Measurements from ENCODE around the gene TCF19.
A peak's percentile ranks its signal among the peaks of the same experiment; 100 is the strongest.
"Not testable (repeated sequence)": the region's sequence is repeated elsewhere in the genome, so short reads cannot be mapped to it uniquely, and the experiment has no call there.

TCF19 gene

DNA sequence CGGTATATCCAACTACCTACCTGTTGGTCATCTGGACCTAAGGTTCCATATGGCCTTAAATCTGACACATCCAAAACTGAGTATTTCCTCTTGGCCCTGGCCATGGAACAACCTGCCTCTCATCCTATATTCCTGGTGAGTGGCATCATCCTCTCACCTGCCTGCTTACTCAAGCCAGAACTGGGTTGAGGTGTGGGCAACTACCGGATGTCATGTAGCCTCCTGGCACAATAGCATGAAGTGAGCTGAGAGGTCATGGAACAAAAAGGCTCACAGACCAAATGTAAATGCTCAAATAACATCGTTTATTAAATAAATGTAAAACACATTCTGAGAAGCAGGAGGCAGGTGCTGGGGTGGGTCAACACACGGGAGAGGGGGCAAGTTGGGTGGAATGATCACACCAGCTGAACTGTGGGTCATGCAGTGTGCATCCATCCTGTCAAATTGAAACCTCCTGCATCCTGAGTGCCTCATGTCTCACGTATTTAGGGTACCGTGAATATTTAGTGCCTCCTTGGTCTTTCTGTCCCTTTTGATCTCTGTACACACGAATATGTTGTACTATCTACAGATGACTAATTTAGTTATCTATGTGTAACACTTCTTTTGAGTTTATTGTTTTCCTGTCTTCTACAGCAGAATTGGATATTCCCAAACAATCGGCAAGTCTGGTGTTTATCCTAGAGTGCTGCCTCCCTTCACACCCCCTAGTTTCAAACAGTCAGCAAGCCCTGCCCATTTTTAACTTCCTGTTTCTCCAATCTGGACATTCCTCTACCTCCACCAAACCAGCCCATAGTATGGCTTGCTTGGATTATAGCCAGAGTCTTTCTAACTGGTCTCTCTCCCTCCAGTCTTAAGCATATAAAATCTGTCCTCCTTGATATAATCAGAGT, 20.0 kb downstream of the TCF19 start:
- peak overlapping the region; percentile 49 for H3K27ac Mint-ChIP-seq
- no peaks in the 10 kb centered on the region for H3K27me3 Mint-ChIP-seq
- no peaks in the 10 kb centered on the region for H3K9me3 Mint-ChIP-seq
- H3K4me3 Mint-ChIP-seq, result no peak overlapping the region
- ATAC-seq (no peak), DNase-seq (no peak)
- H3K36me3 Mint-ChIP-seq (ENCODE audit: low read depth), result no peaks in the 10 kb centered on the region
- peaks cover 18% of the 10 kb centered on the region for H3K4me1 Mint-ChIP-seq

DNA sequence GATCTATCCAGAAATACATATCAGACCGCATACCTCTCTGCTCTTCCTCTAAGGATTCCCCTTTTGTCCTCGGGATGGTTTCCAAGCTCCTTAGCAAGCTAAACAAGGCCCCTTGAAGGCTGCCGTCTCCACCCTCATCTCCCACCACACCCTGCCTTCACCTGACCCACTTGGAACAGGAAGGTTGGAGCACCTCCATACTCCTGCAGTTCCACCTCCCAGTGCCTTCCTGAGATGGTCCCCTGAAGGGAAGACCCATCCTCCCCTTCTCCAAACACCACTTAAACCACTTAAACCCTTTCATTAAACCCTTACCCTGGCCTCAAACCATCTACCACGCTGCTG, 20.6 kb downstream of the TCF19 start:
- no peaks in the 10 kb centered on the region for H3K9me3 Mint-ChIP-seq
- H3K4me3 Mint-ChIP-seq, result no peak overlapping the region
- H3K27ac Mint-ChIP-seq, result no peak overlapping the region
- H3K36me3 Mint-ChIP-seq (ENCODE audit: low read depth), result no peaks in the 10 kb centered on the region
- DNase-seq (no peak), ATAC-seq (no peak)
- peaks cover 18% of the 10 kb centered on the region for H3K4me1 Mint-ChIP-seq
- no peaks in the 10 kb centered on the region for H3K27me3 Mint-ChIP-seq

DNA sequence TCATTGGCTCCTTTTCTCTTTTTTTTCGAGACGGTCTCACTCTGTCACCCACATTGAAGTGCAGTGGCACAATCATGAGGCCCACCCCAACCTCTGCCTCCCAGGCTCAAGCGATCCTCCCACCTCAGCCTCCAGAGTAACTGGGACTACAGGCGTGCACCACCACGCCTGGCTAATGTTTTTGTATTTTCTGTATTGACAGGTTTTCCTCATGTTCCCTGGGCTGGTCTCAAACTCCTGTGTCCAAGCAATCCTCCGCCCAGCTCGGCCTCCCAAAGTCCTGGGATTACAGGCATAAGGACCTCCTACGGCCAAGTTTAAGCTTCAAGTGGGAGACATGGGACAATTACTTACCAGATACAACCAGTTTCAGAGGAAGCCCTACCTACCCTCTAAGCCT, 21.5 kb downstream of the TCF19 start:
- Mint-ChIP-seq H3K36me3 (ENCODE audit: low read depth) (no peaks in the 10 kb centered on the region), H3K27ac (no peak overlapping the region), H3K9me3 (no peaks in the 10 kb centered on the region), H3K4me1 (peaks cover 18% of the 10 kb centered on the region), H3K27me3 (no peaks in the 10 kb centered on the region), H3K4me3 (peak overlapping the region; percentile 83)
- no peak for ATAC-seq
- DNase-seq, result no peak

DNA sequence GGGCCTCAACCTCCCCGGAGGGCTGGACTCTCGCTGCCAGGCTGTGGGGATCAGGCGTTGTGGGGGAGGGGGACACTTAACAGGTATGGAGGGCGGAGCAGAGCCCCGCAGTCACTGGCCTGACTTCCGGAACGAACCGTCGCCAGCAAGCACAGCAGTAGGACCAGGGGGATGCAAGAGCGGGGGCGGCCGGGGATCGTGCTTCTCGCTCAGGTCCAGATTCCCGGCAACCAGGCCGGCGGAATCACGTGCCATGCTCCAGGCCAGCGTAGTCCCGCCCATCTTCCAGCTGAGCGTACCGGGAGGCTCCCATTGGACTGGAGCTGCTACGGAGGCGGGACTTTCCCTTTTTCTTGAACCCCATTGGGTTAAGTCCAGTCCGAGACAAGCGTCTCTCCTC, 22.1 kb downstream of the TCF19 start:
- DNase-seq (peak; percentile 74), ATAC-seq (peak; percentile 96)
- Mint-ChIP-seq H3K36me3 (ENCODE audit: low read depth) (no peaks in the 10 kb centered on the region), H3K4me1 (peaks cover 18% of the 10 kb centered on the region), H3K27ac (peak overlapping the region; percentile 82), H3K27me3 (no peaks in the 10 kb centered on the region), H3K4me3 (peak overlapping the region; percentile 83), H3K9me3 (no peaks in the 10 kb centered on the region)

DNA sequence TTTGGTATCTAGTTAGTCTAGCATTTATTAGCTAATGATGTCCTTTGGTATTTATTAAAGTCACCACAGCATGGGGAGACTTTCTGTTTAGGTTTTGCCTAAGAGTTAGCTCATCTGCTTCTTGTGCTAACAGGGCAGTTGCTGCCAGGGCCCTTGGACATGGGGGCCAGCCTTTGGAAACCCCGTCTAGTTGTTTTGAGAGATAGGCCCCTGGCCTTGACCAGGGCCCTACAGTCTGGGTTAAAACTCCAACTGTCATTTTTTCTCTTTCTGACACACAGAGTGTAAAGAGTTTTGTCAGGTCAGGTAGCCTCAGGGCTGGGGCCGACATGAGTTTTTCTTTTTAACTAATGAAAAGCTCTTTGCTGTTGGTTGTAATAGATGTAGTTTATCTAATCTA, 24.9 kb downstream of the TCF19 start:
- DNase-seq; H3K9me3 Mint-ChIP-seq; ATAC-seq; H3K27me3 Mint-ChIP-seq; H3K4me3 Mint-ChIP-seq; H3K36me3 Mint-ChIP-seq (ENCODE audit: low read depth); H3K27ac Mint-ChIP-seq: not testable (repeated sequence)
- peaks cover 23% of the 10 kb centered on the region for H3K4me1 Mint-ChIP-seq

DNA sequence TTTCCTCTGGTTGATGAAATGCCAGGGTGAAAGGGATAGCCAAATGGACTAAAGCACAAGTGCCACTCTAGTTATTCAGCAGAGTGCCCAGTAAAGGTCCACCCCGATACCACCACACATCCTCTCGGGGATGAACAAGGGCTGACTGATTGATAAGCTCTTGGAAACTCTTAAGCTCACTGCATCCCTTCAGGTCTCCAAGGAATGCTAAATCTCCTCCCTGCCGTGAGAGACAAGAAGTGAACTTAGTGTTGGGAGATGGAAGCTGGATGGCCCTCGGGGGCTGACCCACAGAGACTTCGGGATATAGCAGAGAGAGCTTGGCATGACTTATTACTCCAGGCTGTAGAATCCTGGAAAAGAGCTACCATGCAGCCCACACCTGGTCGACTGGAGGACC, 25.5 kb downstream of the TCF19 start:
- not testable (repeated sequence) for H3K9me3 Mint-ChIP-seq; H3K36me3 Mint-ChIP-seq (ENCODE audit: low read depth); ATAC-seq; H3K4me3 Mint-ChIP-seq; H3K27ac Mint-ChIP-seq; H3K27me3 Mint-ChIP-seq; DNase-seq
- H3K4me1 Mint-ChIP-seq, result peaks cover 19% of the 10 kb centered on the region

DNA sequence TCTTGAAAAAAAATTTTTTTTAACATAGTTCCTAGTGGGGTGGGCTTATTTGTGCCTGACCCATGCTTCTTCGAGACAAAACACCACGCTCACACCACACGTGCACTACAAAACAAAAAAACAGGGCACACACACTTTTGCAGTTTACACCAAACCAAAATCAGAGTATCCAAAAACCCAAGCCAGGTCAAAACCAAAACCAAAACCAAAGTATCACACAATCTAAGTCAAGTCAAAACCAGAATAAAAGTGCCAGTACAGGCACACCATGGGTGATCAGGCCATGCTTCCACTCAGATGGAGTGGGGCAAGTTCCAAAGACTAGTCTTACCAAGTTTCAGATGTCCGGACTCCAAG, 27.3 kb downstream of the TCF19 start:
- not testable (repeated sequence) for H3K9me3 Mint-ChIP-seq; H3K27ac Mint-ChIP-seq; H3K4me3 Mint-ChIP-seq; H3K36me3 Mint-ChIP-seq (ENCODE audit: low read depth); ATAC-seq; DNase-seq; H3K27me3 Mint-ChIP-seq
- H3K4me1 Mint-ChIP-seq, result peaks cover 10% of the 10 kb centered on the region

DNA sequence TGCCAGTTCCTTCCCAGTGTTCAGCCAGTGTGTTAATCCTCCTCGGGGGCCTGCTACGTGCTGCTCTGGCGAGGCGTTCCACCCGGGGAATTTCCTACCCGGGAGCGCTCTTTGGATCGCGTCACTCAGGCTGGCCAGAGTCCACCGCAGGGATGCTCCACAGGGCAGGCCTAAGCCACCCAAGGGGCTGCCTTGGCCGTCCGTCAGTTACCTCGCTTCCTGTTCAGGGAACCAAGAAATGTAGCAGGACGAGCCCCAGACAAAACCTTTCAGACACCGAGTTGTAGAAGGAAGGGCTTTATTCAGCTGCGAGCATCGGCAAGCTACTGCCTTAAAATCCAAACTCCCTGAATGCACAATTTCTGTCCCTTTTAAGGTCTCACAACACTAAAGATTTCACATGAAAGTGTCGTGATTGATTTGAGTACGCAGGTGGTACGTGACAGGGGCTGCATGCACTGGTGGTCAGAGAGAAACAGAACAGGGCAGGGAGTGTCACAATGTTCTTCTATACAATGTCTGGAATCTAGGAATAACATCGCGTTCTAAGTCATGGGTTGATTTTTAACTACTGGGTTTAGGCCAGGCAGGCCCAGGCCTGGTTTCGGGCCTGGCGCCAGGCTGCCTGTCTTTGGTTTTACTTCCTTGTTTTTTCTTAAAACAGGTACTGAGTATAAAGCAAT, 27.8 kb downstream of the TCF19 start:
- Mint-ChIP-seq H3K9me3 (no peaks in the 10 kb centered on the region), H3K36me3 (ENCODE audit: low read depth) (no peaks in the 10 kb centered on the region), H3K27me3 (no peaks in the 10 kb centered on the region), H3K4me1 (peaks cover 9% of the 10 kb centered on the region), H3K27ac (no peak overlapping the region), H3K4me3 (no peak overlapping the region)
- ATAC-seq (no peak), DNase-seq (no peak)

DNA sequence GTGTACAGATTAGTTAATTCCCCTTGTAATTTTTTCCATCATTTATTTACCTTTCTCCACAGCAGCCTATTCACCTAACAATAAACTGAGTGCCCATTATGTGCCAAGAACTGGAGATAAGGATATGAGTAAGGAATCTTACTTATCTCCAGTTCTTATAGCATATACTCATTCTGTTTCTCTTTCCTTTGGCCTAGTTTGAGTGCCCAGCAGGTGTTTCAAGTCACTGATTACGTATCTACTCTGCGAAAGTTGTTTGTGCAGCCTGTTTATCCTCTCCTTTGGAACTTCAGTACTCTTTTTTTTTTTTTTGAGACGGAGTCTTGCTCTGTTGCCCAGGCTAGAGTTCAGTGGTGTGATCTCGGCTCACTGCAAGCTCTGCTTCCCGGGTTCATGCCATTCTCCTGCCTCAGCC, 29.4 kb downstream of the TCF19 start:
- Mint-ChIP-seq H3K36me3 (ENCODE audit: low read depth) (no peaks in the 10 kb centered on the region), H3K4me1 (peaks cover 10% of the 10 kb centered on the region), H3K27ac (no peak overlapping the region), H3K9me3 (no peaks in the 10 kb centered on the region), H3K27me3 (no peaks in the 10 kb centered on the region), H3K4me3 (no peak overlapping the region)
- DNase-seq (no peak), ATAC-seq (no peak)

DNA sequence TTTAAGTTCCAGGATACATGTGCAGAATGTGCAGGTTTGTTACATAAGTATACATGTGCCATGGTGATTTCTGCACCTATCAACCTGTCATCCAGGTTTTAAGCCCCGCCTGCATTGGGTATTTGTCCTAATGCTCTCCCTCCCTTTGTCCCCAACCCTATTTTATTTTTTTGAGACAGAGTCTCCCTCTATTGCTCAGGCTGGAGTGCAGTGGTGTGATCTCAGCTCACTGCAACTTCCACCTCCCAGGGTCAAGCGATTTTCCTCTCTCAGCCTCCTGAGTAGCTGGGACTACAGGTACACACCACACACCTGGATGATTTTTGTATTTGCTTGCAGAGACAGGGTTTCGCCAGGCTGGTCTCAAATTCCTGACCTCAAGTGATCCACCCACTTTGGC, 30.8 kb downstream of the TCF19 start:
- ATAC-seq; DNase-seq; H3K27me3 Mint-ChIP-seq; H3K9me3 Mint-ChIP-seq; H3K27ac Mint-ChIP-seq; H3K4me3 Mint-ChIP-seq; H3K36me3 Mint-ChIP-seq (ENCODE audit: low read depth): not testable (repeated sequence)
- H3K4me1 Mint-ChIP-seq, result peaks cover 13% of the 10 kb centered on the region

DNA sequence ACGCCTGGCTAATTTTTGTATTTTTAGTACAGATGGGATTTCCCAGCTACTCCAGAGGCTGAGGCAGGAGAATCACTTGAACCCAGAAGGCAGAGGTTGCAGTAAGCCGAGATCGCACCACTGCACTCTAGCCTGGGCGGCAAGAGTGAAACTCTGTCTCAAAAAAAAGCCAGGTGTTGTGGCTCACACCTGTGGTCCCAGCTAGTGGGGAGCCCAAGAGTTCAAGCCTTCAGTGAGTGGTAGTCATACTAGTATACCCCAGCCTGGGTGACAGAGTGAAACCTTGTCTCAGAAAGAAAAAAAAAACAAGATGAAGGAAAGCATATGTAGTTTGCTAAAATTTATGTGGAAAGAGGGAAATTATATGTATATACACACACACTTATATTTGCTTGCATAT, 32.1 kb downstream of the TCF19 start:
- no peaks in the 10 kb centered on the region for H3K27me3 Mint-ChIP-seq
- H3K4me3 Mint-ChIP-seq, result no peak overlapping the region
- peaks cover 20% of the 10 kb centered on the region for H3K4me1 Mint-ChIP-seq
- ATAC-seq (no peak), DNase-seq (no peak)
- no peak overlapping the region for H3K27ac Mint-ChIP-seq
- H3K36me3 Mint-ChIP-seq (ENCODE audit: low read depth), result no peaks in the 10 kb centered on the region
- no peaks in the 10 kb centered on the region for H3K9me3 Mint-ChIP-seq

DNA sequence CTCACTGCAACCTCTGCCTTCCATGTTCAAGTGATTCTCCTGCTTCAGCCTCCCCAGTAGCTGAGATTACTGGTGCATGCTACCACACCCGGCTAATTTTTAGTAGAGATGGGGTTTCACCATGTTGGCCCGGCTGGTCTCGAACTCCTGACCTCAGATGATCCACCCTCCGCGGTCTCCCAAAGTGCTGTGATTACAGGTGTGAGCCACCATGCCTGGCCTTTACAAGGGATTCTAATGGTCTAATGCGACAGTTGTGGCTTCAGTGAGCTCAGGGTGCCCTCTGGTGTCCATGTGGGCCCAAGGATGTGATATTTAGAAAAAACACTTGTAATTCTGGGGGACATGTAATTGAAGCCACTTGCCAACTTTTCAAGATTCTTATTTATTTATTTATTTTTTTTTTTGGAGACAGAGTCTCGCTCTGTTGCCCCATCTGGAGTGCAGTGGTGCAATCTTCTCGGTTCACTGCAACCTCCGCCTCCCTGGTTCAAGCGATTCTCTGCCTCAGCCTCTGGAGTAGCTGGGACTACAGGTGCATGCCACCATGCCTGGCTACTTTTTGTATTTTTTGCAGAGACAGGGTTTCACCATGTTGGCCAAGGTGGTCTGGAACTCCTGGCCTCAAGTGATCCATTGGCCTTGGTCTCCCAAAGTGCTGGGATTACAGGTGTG, 34.2 kb downstream of the TCF19 start:
- H3K4me3 Mint-ChIP-seq; H3K9me3 Mint-ChIP-seq; H3K27me3 Mint-ChIP-seq; H3K36me3 Mint-ChIP-seq (ENCODE audit: low read depth); H3K27ac Mint-ChIP-seq: not testable (repeated sequence)
- peaks cover 25% of the 10 kb centered on the region for H3K4me1 Mint-ChIP-seq
- ATAC-seq (peak; percentile 45), DNase-seq (peak; percentile 68)

DNA sequence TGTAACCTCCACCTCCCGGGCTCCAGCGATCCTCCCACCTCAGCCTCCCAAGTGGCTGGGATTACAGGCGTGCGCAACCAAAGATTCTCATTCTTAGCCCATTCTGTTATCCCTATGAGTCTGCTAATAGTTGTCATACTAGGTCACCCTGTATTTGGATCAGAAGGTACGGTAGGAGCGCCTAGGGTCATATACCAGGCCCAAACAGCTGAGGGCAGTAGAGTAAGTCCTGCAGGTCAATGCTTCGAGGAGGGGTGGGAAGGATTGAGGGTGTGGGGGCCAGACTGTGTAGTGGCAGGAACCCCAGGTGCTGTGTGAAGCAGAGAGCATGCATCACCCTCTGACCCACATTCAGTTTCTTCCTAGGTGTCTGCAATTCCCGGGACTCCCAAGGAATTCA, 34.8 kb downstream of the TCF19 start:
- H3K9me3 Mint-ChIP-seq, result no peaks in the 10 kb centered on the region
- H3K36me3 Mint-ChIP-seq (ENCODE audit: low read depth), result peaks cover 2% of the 10 kb centered on the region
- H3K4me1 Mint-ChIP-seq, result peaks cover 29% of the 10 kb centered on the region
- no peak for DNase-seq
- no peak overlapping the region for H3K4me3 Mint-ChIP-seq
- H3K27me3 Mint-ChIP-seq, result no peaks in the 10 kb centered on the region
- no peak for ATAC-seq
- no peak overlapping the region for H3K27ac Mint-ChIP-seq

DNA sequence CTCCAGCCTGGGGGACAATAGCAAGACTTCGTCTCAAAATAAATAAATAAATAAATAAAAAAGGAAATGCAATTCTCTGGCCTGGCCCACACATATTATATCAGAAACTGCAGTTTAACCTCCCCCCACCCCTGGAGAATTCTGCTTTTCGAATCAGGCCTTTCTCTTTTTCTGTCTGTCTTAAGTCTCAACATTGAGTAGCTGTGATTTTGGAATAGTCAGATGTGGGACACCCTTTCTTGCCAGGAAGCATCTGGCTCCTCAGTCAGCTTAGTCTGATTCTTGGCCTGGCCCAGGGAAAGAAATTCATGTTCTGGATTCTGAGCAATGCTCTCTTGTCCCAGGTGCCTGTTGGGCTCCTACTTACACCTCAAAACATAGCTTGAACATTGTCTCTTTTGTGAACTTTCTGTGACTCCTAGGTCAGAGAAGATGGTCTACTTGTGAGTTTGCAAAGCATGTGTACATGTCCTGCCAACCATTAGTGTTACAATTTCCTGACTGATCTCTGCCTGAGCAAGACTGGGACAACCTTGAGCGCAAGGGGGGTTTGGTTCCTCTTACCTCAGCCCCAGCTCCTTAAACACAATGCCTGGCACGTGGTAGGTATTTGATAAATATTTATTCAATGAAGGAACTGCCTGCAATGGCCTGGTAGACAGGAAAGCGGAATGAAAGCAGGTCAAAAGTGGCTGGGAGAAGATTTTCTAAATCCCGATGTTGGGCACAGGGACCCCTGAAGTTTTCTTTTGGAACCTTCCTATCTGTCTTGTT, 35.9 kb downstream of the TCF19 start:
- peaks cover 37% of the 10 kb centered on the region for H3K4me1 Mint-ChIP-seq
- peak overlapping the region; percentile 14 for H3K27ac Mint-ChIP-seq
- ATAC-seq, result no peak
- no peak for DNase-seq
- no peak overlapping the region for H3K4me3 Mint-ChIP-seq
- no peaks in the 10 kb centered on the region for H3K9me3 Mint-ChIP-seq
- peaks cover 2% of the 10 kb centered on the region for H3K36me3 Mint-ChIP-seq (ENCODE audit: low read depth)
- no peaks in the 10 kb centered on the region for H3K27me3 Mint-ChIP-seq

All from activated naive CD8-positive, alpha-beta T cell treated with anti-CD3 and anti-CD28 coated beads, Interleukin-2, amount 50 U/mL, for 24 hours (primary cell).